Neural crest cell (in vitro differentiated cells): Measurements from ENCODE around the gene HHLA2. TPM values are rescaled to one million over a fixed set of nuclear protein-coding genes. Genes with fewer than 3 reads are reported as not detected.
"Not testable (repeated sequence)": the region's sequence is repeated elsewhere in the genome, so short reads cannot be mapped to it uniquely, and the experiment has no call there.

Experiments
- DNase-seq: peaks from one replicate; pipeline ENCODE4 v3.0.0; 2021; ENCODE audit warnings: low read depth, mixed read lengths, low spot score
- H3K27ac Mint-ChIP-seq: one replicate; pipeline ENCODE4 v1.8.0; 2021; ENCODE audit warnings: mild to moderate bottlenecking, mixed read lengths; ENCODE audit not compliant: unreplicated experiment
- H3K27me3 Mint-ChIP-seq: 2 replicates; pipeline ENCODE4 v1.8.0; 2021; ENCODE audit warnings: low read depth, mild to moderate bottlenecking, mixed read lengths
- H3K36me3 Mint-ChIP-seq: 2 replicates; pipeline ENCODE4 v1.8.0; 2021; ENCODE audit warnings: low read depth, mild to moderate bottlenecking, mixed read lengths
- H3K4me1 Mint-ChIP-seq: 2 replicates; pipeline ENCODE4 v1.8.0; 2021; ENCODE audit warnings: mixed read lengths
- H3K4me3 Mint-ChIP-seq: one replicate; pipeline ENCODE4 v1.8.0; 2021; ENCODE audit warnings: mild to moderate bottlenecking, mixed read lengths
- H3K9me3 Mint-ChIP-seq: 2 replicates; pipeline ENCODE4 v1.8.0; 2021; ENCODE audit warnings: mixed read lengths
- CTCF ChIP-seq: fragments of 200-600 bp; sonication (generic); conservative IDR thresholded peaks from 2 replicates; pipeline ENCODE4 v1.5.0; 2021; ENCODE audit warnings: antibody characterized with exemption, mild to moderate bottlenecking
- total RNA-seq: library from RNA; stranded (reverse); gene quantifications from 2 replicates; pipeline ENCODE4 v1.2.1, GENCODE V29; 2021

HHLA2 gene
- total RNA-seq, 1 donor from 2014 or later, result not detected

GRCh38 chr3:108357042-108357441, 60.7 kb downstream of the HHLA2 start:
- no peak for DNase-seq
- no peaks in the 10 kb centered on the region for H3K36me3 Mint-ChIP-seq
- H3K9me3 Mint-ChIP-seq, result peaks cover 2% of the 10 kb centered on the region
- no peak overlapping the region for H3K27ac Mint-ChIP-seq
- H3K27me3 Mint-ChIP-seq, result no peaks in the 10 kb centered on the region
- TF ChIP-seq CTCF, result no peak
- no peak overlapping the region for H3K4me3 Mint-ChIP-seq
- no peaks in the 10 kb centered on the region for H3K4me1 Mint-ChIP-seq

GRCh38 chr3:108359011-108359410, 62.7 kb downstream of the HHLA2 start:
- Mint-ChIP-seq H3K27me3 (no peaks in the 10 kb centered on the region), H3K27ac (no peak overlapping the region), H3K9me3 (peaks cover 2% of the 10 kb centered on the region), H3K36me3 (no peaks in the 10 kb centered on the region), H3K4me1 (no peaks in the 10 kb centered on the region), H3K4me3 (no peak overlapping the region)
- DNase-seq, result no peak
- TF ChIP-seq CTCF, result no peak

DNA sequence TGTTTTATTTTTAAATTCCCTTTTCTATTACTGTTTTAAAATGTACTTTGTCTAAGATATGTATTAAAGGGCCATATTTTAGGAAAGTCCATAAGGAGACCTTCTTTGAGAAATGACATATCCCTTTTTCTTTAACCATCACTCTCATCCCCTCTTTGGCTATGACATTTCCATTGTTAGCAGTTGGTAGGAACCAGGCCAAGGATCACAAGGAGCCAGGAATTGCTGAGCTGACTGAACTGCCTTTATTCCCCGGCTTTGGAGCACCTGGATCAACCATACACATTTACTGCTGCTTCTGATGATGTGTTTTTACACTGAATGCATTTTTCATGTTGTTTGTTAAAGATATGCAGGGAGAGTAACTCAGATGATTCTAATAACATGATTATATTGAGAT, 79.7 kb downstream of the HHLA2 start:
- Mint-ChIP-seq H3K4me1 (no peaks in the 10 kb centered on the region), H3K9me3 (peaks cover 2% of the 10 kb centered on the region), H3K27me3 (no peaks in the 10 kb centered on the region), H3K36me3 (no peaks in the 10 kb centered on the region), H3K27ac (no peak overlapping the region), H3K4me3 (no peak overlapping the region)
- no peak for TF ChIP-seq CTCF
- no peak for DNase-seq

- Mint-ChIP-seq H3K36me3 (no peaks in the 10 kb centered on the region), H3K9me3 (peaks cover 2% of the 10 kb centered on the region), H3K27me3 (no peaks in the 10 kb centered on the region), H3K4me3 (no peak overlapping the region), H3K4me1 (no peaks in the 10 kb centered on the region), H3K27ac (no peak overlapping the region)
- no peak for TF ChIP-seq CTCF
- DNase-seq, result no peak
Measured at GRCh38 chr3:108377384-108377783, 81.0 kb downstream of the HHLA2 start.

DNA sequence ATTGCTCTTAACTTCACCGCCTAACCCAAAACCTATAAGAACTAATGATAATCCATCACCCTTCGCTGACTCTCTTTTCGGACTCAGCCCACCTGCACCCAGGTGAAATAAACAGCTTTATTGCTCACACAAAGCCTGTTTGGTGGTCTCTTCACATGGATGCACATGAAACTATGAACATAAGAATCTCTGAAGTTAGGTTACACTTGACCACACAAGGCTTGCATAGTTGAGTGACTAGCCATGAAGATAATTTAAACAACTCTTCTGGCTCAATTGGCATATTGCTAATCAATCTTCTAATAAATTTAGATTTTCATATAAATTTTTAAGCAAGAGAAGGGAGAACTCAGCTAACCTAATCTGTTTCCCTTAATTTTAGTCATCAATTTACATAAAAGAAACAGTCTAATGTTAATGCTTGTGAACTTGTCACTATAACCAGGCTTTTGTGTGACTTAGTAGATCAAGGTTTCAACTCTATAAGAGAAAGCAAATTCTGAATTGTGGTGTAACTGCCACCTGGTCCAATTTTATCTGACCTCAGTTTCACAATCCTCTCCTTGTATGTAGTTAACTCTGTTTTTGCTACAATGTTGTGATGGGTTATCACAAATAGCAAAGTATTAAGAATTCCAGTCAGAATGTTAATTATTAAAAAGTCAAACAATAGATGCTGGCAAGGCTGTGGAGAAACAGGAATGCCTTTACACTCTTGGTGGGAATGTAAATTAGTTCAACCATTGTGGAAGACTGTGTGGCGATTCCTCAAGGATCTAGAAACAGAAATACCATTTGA, 82.0 kb downstream of the HHLA2 start:
- DNase-seq, result no peak
- no peak overlapping the region for H3K4me3 Mint-ChIP-seq
- TF ChIP-seq CTCF, result no peak
- H3K4me1 Mint-ChIP-seq, result no peaks in the 10 kb centered on the region
- H3K9me3 Mint-ChIP-seq, result peaks cover 2% of the 10 kb centered on the region
- no peak overlapping the region for H3K27ac Mint-ChIP-seq
- H3K27me3 Mint-ChIP-seq, result no peaks in the 10 kb centered on the region
- H3K36me3 Mint-ChIP-seq, result no peaks in the 10 kb centered on the region

DNA sequence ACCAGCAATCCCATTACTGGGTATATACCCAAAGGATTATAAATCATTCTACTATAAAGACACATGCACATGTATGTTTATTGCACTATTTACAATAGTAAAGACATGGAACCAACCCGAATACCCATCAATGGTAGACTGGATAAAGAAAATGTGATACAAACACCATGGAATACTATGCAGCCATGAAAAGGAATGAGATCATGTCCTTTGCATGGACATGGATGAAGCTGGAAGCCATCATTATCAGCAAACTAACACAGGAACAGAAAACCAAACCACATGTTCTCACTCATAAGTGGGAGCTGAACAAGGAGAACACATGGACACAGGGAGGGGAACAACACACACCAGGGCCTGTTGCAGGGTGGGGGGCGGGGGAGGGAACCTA, 82.6 kb downstream of the HHLA2 start:
- not testable (repeated sequence) for H3K27me3 Mint-ChIP-seq, DNase-seq, H3K4me3 Mint-ChIP-seq, H3K36me3 Mint-ChIP-seq, H3K9me3 Mint-ChIP-seq, H3K27ac Mint-ChIP-seq, H3K4me1 Mint-ChIP-seq
